Endothelial cell of umbilical vein (primary cell): Measurements from ENCODE around the gene SLC22A23. TPM values are rescaled to one million over a fixed set of nuclear protein-coding genes. Genes with fewer than 3 reads are reported as not detected.

Experiments used
- BruUV-seq: library from RNA; stranded (reverse); fragments of 400-500 nt; replicated peaks from 2 replicates; lab custom pipeline; 2021; lab: Mats Ljungman, UMichigan
- CTCF ChIA-PET: fragments of 300-600, 350-600 bp; sonication (Branson Sonifier 250); formaldehyde crosslinking; loops from one replicate; lab custom pipeline; 2021; ENCODE audit warnings: antibody characterized with exemption, inconsistent platforms; lab: Charles Lee
- POLR2A ChIA-PET: fragments of 300-600, 350-600 bp; sonication (Branson Sonifier 250); formaldehyde crosslinking; loops from one replicate; lab custom pipeline; 2021; ENCODE audit warnings: antibody characterized with exemption, inconsistent platforms; lab: Charles Lee
- DNase-seq: peaks from one replicate; pipeline ENCODE4 v3.0.0-alpha.2; 2011; ENCODE audit warnings: low read depth, low spot score
- FAIRE-seq: peaks from 2 replicates; lab custom pipeline; 2011; peaks lifted over from hg19 to GRCh38; lab: Jason Lieb, UNC
- H2AFZ ChIP-seq: 2 replicates; pipeline ENCODE4 v1.6.0; 2012; ENCODE audit warnings: low read depth, low read length, control low read depth, inconsistent platforms
- H3K27ac ChIP-seq: 2 replicates; pipeline ENCODE4 v1.5.1; 2011; ENCODE audit warnings: low read depth, mild to moderate bottlenecking, control low read depth, low read length, moderate library complexity; ENCODE audit not compliant: insufficient read depth
- H3K27me3 ChIP-seq, 2 experiments: 2 replicates each; pipeline versions ENCODE4 v1.6.0 to v1.6.1; 2011; ENCODE audit warnings: low read length in 2 of 2, mixed read lengths in 1 of 2; ENCODE audit not compliant: control insufficient read depth in 2 of 2, insufficient read depth in 2 of 2
- H3K36me3 ChIP-seq, 2 experiments: 2 replicates in 1 of 2; 3 replicates in 1 of 2; pipeline ENCODE4 v1.5.1; 2011; ENCODE audit warnings: low read length in 2 of 2, mild to moderate bottlenecking in 1 of 2, moderate library complexity in 1 of 2; ENCODE audit not compliant: control insufficient read depth in 2 of 2, insufficient read depth in 2 of 2; ENCODE audit errors: extremely low read depth in 1 of 2
- H3K4me1 ChIP-seq: 3 replicates; pipeline ENCODE4 v1.5.1; 2011; ENCODE audit warnings: mild to moderate bottlenecking, low read length; ENCODE audit not compliant: control insufficient read depth, insufficient read depth; ENCODE audit errors: extremely low read depth
- H3K4me2 ChIP-seq: 2 replicates; pipeline ENCODE4 v1.6.1; 2011; ENCODE audit warnings: low read length, control low read depth, mixed read lengths; ENCODE audit not compliant: insufficient read depth
- H3K4me3 ChIP-seq, 3 experiments: fragments of 200-600 bp in 1 of 3; sonication (generic), shearing (Covaris generic) in 1 of 3; replicated peaks in 1 of 3; 2 replicates each; pipeline ENCODE4 v1.5.1; 2011 to 2016; ENCODE audit warnings: control low read depth in 3 of 3, low read length in 3 of 3, mild to moderate bottlenecking in 2 of 3, inconsistent platforms in 1 of 3, low read depth in 1 of 3, moderate library complexity in 1 of 3; ENCODE audit not compliant: insufficient read depth in 1 of 3
- H3K79me2 ChIP-seq: 2 replicates; pipeline ENCODE4 v1.6.0; 2012; ENCODE audit warnings: low read length, inconsistent platforms; ENCODE audit not compliant: control insufficient read depth, insufficient read depth
- H3K9ac ChIP-seq: replicated peaks from 2 replicates; pipeline ENCODE3; 2011; ENCODE audit warnings: low read length, control low read depth; ENCODE audit not compliant: insufficient read depth; ENCODE audit errors: extremely low read depth
- H3K9me1 ChIP-seq: replicated peaks from 3 replicates; pipeline ENCODE4 v1.6.0; 2011; ENCODE audit warnings: mild to moderate bottlenecking, low read length; ENCODE audit not compliant: control insufficient read depth, insufficient read depth; ENCODE audit errors: extremely low read depth
- H3K9me3 ChIP-seq: replicated peaks from 2 replicates; pipeline ENCODE4 v1.5.1; 2012; ENCODE audit warnings: low read length, inconsistent platforms; ENCODE audit not compliant: control insufficient read depth, insufficient read depth
- H4K20me1 ChIP-seq: replicated peaks from 2 replicates; pipeline ENCODE3; 2011; ENCODE audit warnings: mild to moderate bottlenecking, low read length; ENCODE audit not compliant: control insufficient read depth, insufficient read depth; ENCODE audit errors: extremely low read depth
- EZH2 ChIP-seq: IDR thresholded peaks from 2 replicates; pipeline ENCODE4 v1.6.1; 2012; ENCODE audit warnings: borderline replicate concordance, low read depth, mild to moderate bottlenecking, moderate library complexity, low read length, inconsistent platforms; ENCODE audit not compliant: severe bottlenecking
- MYC ChIP-seq: IDR thresholded peaks from one replicate; pipeline ENCODE4 v1.6.1; 2011; ENCODE audit warnings: mild to moderate bottlenecking, low read depth, low read length
- POLR2A ChIP-seq: IDR thresholded peaks from 2 replicates; pipeline ENCODE4 v1.6.1; 2012; ENCODE audit warnings: low read depth, mild to moderate bottlenecking, control low read depth, low read length
- dilution Hi-C: fragments of 300-500 bp; cut with MboI; formaldehyde crosslinking; loops from one replicate; pipeline ENCODE4 v1.15.0; 2019; ENCODE audit warnings: low sequenced_read_pairs; ENCODE audit not compliant: extremely low pct_ligation_motif_present
- intact Hi-C: fragments of 100-400 bp; cut with micrococcal nuclease; formaldehyde crosslinking; loops from one replicate; pipeline ENCODE4 v1.10.0; 2022
- polyA plus RNA-seq, 4 experiments: library from polyadenylated mRNA; depleted of rRNA in 3 of 4; stranded (reverse) in 3 of 4; unstranded in 1 of 4; fragments of >200 nt; gene quantifications; 2 replicates each; pipeline versions ENCODE4 v1.2.1 to v1.2.3, GENCODE V29; 2011 to 2012; ENCODE audit warnings: missing spikeins in 1 of 4
- total RNA-seq: library from RNA; stranded (reverse); gene quantifications from 2 replicates; pipeline ENCODE4 v1.2.3, GENCODE V29; 2021

The SLC22A23 gene
- total and polyA plus RNA-seq, 2 donors (not counting 3 experiments of a cell fraction or from before 2014, with no cell fraction given): 4.2 to 14.3 TPM

GRCh38 chr6:3272911-3273547, 183.8 kb downstream of the SLC22A23 start:
- no peak for DNase-seq
- H3K4me1 ChIP-seq: no peaks in the 10 kb centered on the region
- H3K27me3 ChIP-seq: no peaks in the 10 kb centered on the region
- H3K36me3 ChIP-seq: peaks cover 3 to 25% of the 10 kb centered on the region in 2 experiments
- no TSS peak for BruUV-seq
- H3K9ac ChIP-seq: no peak overlapping the region
- H3K27ac ChIP-seq: no peak overlapping the region
- TF ChIP-seq POLR2A (no peak), EZH2 (no peak)
- H3K4me3 ChIP-seq: no peak overlapping the region
- POLR2A ChIA-PET: no interaction called here
- no peak overlapping the region for H3K4me2 ChIP-seq
- H3K9me1 ChIP-seq: no peaks in the 10 kb centered on the region
- H2AFZ ChIP-seq: no peak overlapping the region
- H3K79me2 ChIP-seq: peaks cover 5% of the 10 kb centered on the region
- no peaks in the 10 kb centered on the region for H4K20me1 ChIP-seq
- intact Hi-C loops: no loop called here
- FAIRE-seq: no peak
- no peaks in the 10 kb centered on the region for H3K9me3 ChIP-seq
- CTCF ChIA-PET: interaction anchor here (0.7 to 2.0 kb wide), 5 partner anchors 9 to 705 kb away, joined by 3 to 5 read pairs (median 4); no protein-coding TSS in a partner anchor
- dilution Hi-C loops: no loop called here

DNA sequence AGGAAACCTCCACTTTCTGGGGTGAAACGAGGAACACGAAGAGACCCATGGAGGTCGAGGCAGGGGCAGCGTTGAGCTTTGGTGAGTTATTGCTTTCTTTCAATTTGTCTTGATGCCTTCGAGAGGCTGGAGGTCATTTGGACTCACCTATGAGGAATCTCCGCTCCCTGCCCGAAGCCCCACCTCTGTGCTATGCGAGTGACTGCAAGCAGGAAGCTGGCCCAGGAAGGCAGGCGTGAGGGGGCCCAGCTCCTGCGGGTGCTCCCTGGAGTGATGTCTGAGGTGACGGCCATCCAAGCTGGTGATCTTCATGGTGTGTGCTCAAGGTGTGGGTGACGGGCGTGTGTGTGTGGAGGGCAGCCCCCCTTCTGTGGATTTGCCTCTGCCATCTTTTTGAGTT, 185.1 kb downstream of the SLC22A23 start:
- BruUV-seq: no TSS peak

More for the DNA sequence above, 185.1 kb downstream of the SLC22A23 start:
- H4K20me1 ChIP-seq: no peaks in the 10 kb centered on the region
- no peaks in the 10 kb centered on the region for H3K9me3 ChIP-seq
- CTCF ChIA-PET: interaction anchor here (0.9 to 2.0 kb wide), 4 partner anchors 10 to 461 kb away, joined by 3 to 5 read pairs (median 4); no protein-coding TSS in a partner anchor
- H3K4me1 ChIP-seq: no peaks in the 10 kb centered on the region
- FAIRE-seq (no peak), DNase-seq (no peak)
- intact Hi-C loops: no loop called here
- H3K4me3 ChIP-seq: no peak overlapping the region
- POLR2A ChIA-PET: no interaction called here
- no peaks in the 10 kb centered on the region for H3K9me1 ChIP-seq
- dilution Hi-C loops: no loop called here
- H3K9ac ChIP-seq: no peak overlapping the region
- H3K79me2 ChIP-seq: peaks cover 7% of the 10 kb centered on the region
- H3K27me3 ChIP-seq: no peaks in the 10 kb centered on the region
- TF ChIP-seq MYC (no peak), EZH2 (no peak)
- H2AFZ ChIP-seq: no peak overlapping the region
- peaks cover 3 to 25% of the 10 kb centered on the region in 2 experiments for H3K36me3 ChIP-seq
- no peak overlapping the region for H3K4me2 ChIP-seq
- no peak overlapping the region for H3K27ac ChIP-seq
